HL-60 (cell line): ENCODE results near the gene PACS1.

Experiments used
- CTCF ChIP-seq: IDR thresholded peaks from one replicate; pipeline ENCODE4 v1.5.1; 2011; ENCODE audit warnings: low read length, control low read depth, inconsistent platforms; ENCODE audit not compliant: insufficient read depth
- GABPA ChIP-seq: IDR thresholded peaks from 2 replicates; pipeline ENCODE4 v1.6.1; 2012; ENCODE audit warnings: low read depth

DNA sequence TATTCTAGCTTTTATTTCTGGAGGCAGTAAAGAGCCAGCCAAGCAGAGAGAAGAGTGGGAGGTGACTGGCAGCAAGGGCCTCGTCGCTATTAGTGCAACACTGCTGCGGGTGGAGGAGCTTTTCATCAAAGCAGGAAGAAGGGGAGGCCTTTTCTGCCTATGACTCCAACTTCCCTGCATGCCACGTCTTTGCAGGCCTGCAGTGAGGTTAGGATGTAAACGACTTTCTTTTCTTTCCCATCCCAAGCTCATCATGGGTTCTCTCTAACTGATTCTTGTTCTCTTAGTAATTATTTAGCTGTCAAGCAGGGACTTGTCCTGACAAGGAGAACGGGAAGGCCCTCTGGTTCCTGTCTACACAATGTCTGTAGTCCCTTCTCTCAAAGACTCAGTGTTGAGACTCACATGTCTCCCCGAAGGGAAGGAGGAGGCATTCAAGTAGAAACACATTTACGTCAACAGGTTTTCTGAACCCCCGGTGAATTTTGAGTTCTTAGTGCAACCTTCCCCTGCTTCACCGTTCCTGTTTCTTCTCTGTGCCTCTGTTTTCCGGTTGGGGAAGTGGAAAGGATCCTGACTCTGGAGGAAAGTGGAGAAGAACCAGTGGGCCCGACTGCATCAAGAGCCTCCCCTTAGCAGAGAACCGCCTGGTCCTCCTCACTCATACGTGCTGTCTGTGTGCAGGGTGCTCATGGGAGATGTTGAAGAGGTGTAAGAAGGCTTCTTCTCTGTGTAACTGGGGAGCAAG is 56.9 kb downstream of the PACS1 start:
- TF ChIP-seq GABPA (no peak), CTCF (no peak)
